Retinal pigment epithelial cell (primary cell): Measurements from ENCODE around the gene TYMS.

Source experiments
- DNase-seq: peaks from one replicate; pipeline ENCODE4 v3.0.0-alpha.2; 2010; ENCODE audit warnings: low read depth
- H3K4me3 ChIP-seq: 2 replicates; pipeline ENCODE4 v1.5.1; 2011; ENCODE audit warnings: mild to moderate bottlenecking, low read length, control low read depth, moderate library complexity
- CTCF ChIP-seq: conservative IDR thresholded peaks from 2 replicates; pipeline ENCODE4 v1.5.1; 2011; ENCODE audit warnings: low read depth, low read length, control low read depth, inconsistent platforms

The TYMS gene

GRCh38 chr18:658001-658946 is 821 bp downstream of the TYMS start:
- TF ChIP-seq CTCF: no peak
- peak overlapping the region; percentile 78 for H3K4me3 ChIP-seq
- DNase-seq: peak; percentile 65

- TF ChIP-seq CTCF: no peak
- DNase-seq: no peak
- H3K4me3 ChIP-seq: peak overlapping the region; percentile 78
Measured at GRCh38 chr18:658947-659533, 1.6 kb downstream of the TYMS start.

- TF ChIP-seq CTCF: no peak
- H3K4me3 ChIP-seq: no peak overlapping the region
- DNase-seq: no peak
Measured at GRCh38 chr18:659597-659996, 2.1 kb downstream of the TYMS start.

- H3K4me3 ChIP-seq: no peak overlapping the region
- no peak for DNase-seq
- TF ChIP-seq CTCF: no peak
Measured at GRCh38 chr18:662197-662596, 4.7 kb downstream of the TYMS start.

GRCh38 chr18:666177-666576 is 8.7 kb downstream of the TYMS start:
- peak; percentile 26 for TF ChIP-seq CTCF
- DNase-seq: no peak
- H3K4me3 ChIP-seq: no peak overlapping the region

- TF ChIP-seq CTCF: no peak
- H3K4me3 ChIP-seq: no peak overlapping the region
- no peak for DNase-seq
Measured at GRCh38 chr18:666628-667027, 9.2 kb downstream of the TYMS start.

- TF ChIP-seq CTCF: no peak
- no peak overlapping the region for H3K4me3 ChIP-seq
- DNase-seq: no peak
Measured at GRCh38 chr18:668260-668659, 10.8 kb downstream of the TYMS start.
